IPS-18a (cell line): ENCODE results near the gene CCL15.

Experiments
- H3K27ac ChIP-seq: one replicate; pipeline ENCODE4 v1.5.1; 2013; ENCODE audit warnings: low read length
- H3K27me3 ChIP-seq: one replicate; pipeline ENCODE4 v1.6.1; 2013; ENCODE audit warnings: mild to moderate bottlenecking, low read length; ENCODE audit not compliant: control insufficient read depth, insufficient read depth
- H3K36me3 ChIP-seq: one replicate; pipeline ENCODE4 v1.6.1; 2013; ENCODE audit warnings: low read depth, low read length; ENCODE audit not compliant: control insufficient read depth
- H3K4me1 ChIP-seq: one replicate; pipeline ENCODE4 v1.6.1; 2013; ENCODE audit warnings: low read depth, low read length; ENCODE audit not compliant: control insufficient read depth
- H3K4me3 ChIP-seq: one replicate; pipeline ENCODE4 v1.5.1; 2013; ENCODE audit warnings: low read length
- H3K9ac ChIP-seq: one replicate; pipeline ENCODE4 v1.6.1; 2013; ENCODE audit warnings: mild to moderate bottlenecking, low read length, moderate library complexity
- H3K9me3 ChIP-seq: one replicate; pipeline ENCODE4 v1.6.1; 2013; ENCODE audit warnings: low read depth, low read length; ENCODE audit not compliant: control insufficient read depth

Gene CCL15, protein sequence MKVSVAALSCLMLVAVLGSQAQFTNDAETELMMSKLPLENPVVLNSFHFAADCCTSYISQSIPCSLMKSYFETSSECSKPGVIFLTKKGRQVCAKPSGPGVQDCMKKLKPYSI

DNA sequence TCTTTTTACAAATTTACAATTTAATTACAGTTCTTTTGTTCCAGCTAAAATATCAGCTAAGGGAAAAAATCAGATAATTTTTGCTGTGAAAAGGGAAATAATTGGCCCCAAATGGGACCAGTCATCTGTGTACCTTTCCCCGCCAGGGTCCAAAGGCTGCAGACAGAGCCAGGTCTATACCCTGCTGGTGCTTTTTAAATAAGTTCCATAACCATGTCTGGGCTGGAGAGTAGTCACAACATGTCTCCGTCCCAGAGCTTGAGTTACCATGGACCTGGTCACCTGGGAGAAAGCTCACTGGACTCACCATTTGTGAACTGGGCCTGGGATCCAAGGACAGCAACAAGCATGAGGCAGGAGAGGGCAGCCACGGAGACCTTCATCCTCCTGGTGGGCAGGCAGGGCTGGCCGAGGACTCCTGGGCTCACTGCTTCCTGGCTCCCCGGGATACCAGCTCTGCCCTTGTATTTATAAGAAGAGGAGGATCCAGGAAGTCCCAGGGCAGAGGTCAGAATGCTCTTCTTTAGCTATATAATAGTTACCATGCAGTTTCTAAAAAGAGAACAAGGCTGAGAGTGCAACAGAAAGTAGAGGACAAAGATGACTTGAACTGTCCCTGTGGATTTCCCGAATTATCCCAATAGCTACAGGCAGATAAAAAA, at the start of gene CCL15:
Gene CCL15, minus strand, starts transcription at position 444 of the 662 bp plus-strand sequence. Its CDS starts 61 bp downstream, at position 383.
- no peaks in the 10 kb centered on the region for H3K27me3 ChIP-seq
- H3K36me3 ChIP-seq, result no peaks in the 10 kb centered on the region
- no peak within 1 kb of the TSS for H3K27ac ChIP-seq
- no peak within 1 kb of the TSS for H3K9ac ChIP-seq
- no peak within 1 kb of the TSS for H3K4me3 ChIP-seq
- H3K4me1 ChIP-seq, result peaks cover 7% of the 10 kb centered on the region
- no peaks in the 10 kb centered on the region for H3K9me3 ChIP-seq

- Histone ChIP-seq H3K27me3 (no peaks in the 10 kb centered on the region), H3K9me3 (peaks cover 2% of the 10 kb centered on the region), H3K9ac (no peak overlapping the region), H3K4me3 (no peak overlapping the region), H3K36me3 (no peaks in the 10 kb centered on the region), H3K4me1 (no peaks in the 10 kb centered on the region), H3K27ac (no peak overlapping the region)
Observed at GRCh38 chr17:36049643-36050042, 48.3 kb upstream of the CCL15 start.

- Histone ChIP-seq H3K4me1 (no peaks in the 10 kb centered on the region), H3K9ac (no peak overlapping the region), H3K36me3 (no peaks in the 10 kb centered on the region), H3K4me3 (no peak overlapping the region), H3K27me3 (no peaks in the 10 kb centered on the region), H3K9me3 (peaks cover 2% of the 10 kb centered on the region), H3K27ac (no peak overlapping the region)
Observed at GRCh38 chr17:36048066-36048465, 46.7 kb upstream of the CCL15 start.

GRCh38 chr17:36036235-36036634, 34.9 kb upstream of the CCL15 start:
- no peak overlapping the region for H3K27ac ChIP-seq
- no peak overlapping the region for H3K9ac ChIP-seq
- H3K9me3 ChIP-seq, result no peaks in the 10 kb centered on the region
- no peak overlapping the region for H3K4me3 ChIP-seq
- no peaks in the 10 kb centered on the region for H3K27me3 ChIP-seq
- H3K36me3 ChIP-seq, result no peaks in the 10 kb centered on the region
- H3K4me1 ChIP-seq, result no peaks in the 10 kb centered on the region

GRCh38 chr17:36034127-36034526, 32.8 kb upstream of the CCL15 start:
- H3K4me3 ChIP-seq, result no peak overlapping the region
- no peaks in the 10 kb centered on the region for H3K9me3 ChIP-seq
- no peak overlapping the region for H3K9ac ChIP-seq
- no peaks in the 10 kb centered on the region for H3K4me1 ChIP-seq
- no peaks in the 10 kb centered on the region for H3K36me3 ChIP-seq
- H3K27ac ChIP-seq, result no peak overlapping the region
- no peaks in the 10 kb centered on the region for H3K27me3 ChIP-seq

DNA sequence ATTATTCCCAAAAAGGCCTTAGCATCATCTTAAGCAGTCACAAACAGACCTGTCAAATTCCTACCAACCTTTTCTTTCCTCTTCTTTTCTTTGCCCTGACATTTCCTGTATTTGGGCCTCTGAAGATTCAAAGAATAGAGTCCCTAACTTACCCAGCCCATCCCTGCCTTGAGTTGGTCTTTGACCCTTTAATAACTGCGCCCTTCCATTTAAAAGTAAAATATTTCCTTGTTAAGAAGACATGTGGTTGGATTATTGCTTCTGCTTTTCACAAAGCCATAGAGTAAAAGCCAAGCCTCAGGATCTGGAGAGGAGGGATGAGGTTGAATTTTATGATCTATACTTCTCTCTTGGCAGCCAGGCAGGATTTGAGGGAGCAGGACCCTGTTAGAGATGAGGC, 29.6 kb upstream of the CCL15 start:
- H3K9me3 ChIP-seq, result no peaks in the 10 kb centered on the region
- no peak overlapping the region for H3K27ac ChIP-seq
- no peak overlapping the region for H3K4me3 ChIP-seq
- H3K4me1 ChIP-seq, result no peaks in the 10 kb centered on the region
- H3K27me3 ChIP-seq, result no peaks in the 10 kb centered on the region
- no peaks in the 10 kb centered on the region for H3K36me3 ChIP-seq
- no peak overlapping the region for H3K9ac ChIP-seq

DNA sequence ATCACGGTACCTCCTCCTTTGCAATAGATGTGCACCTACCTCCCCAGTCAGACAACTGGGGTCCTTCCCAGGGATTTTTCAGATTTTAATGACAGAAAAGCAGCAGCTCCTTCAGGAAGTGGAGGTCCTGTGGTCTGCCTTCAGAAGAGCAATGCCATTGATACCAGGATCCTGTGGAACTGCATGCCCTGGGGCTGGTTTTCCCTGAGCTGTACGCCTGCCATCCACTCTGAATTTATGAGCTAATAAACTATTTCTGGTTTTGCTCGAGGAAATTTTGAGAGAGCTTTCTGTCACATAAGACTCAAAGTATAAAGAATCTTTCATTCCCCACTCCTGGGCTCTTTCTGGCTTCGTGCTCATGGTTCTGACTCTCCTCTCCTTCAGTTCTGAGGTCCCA, 26.4 kb upstream of the CCL15 start:
- no peaks in the 10 kb centered on the region for H3K9me3 ChIP-seq
- H3K9ac ChIP-seq, result no peak overlapping the region
- no peak overlapping the region for H3K27ac ChIP-seq
- H3K4me1 ChIP-seq, result no peaks in the 10 kb centered on the region
- H3K4me3 ChIP-seq, result no peak overlapping the region
- no peaks in the 10 kb centered on the region for H3K27me3 ChIP-seq
- no peaks in the 10 kb centered on the region for H3K36me3 ChIP-seq

- Histone ChIP-seq H3K4me1 (no peaks in the 10 kb centered on the region), H3K9me3 (no peaks in the 10 kb centered on the region), H3K36me3 (no peaks in the 10 kb centered on the region), H3K27ac (no peak overlapping the region), H3K9ac (no peak overlapping the region), H3K27me3 (no peaks in the 10 kb centered on the region), H3K4me3 (no peak overlapping the region)
Observed at GRCh38 chr17:36024106-36024869, 22.9 kb upstream of the CCL15 start.

- H3K9ac ChIP-seq, result no peak overlapping the region
- no peak overlapping the region for H3K27ac ChIP-seq
- H3K9me3 ChIP-seq, result no peaks in the 10 kb centered on the region
- no peaks in the 10 kb centered on the region for H3K27me3 ChIP-seq
- H3K36me3 ChIP-seq, result no peaks in the 10 kb centered on the region
- H3K4me1 ChIP-seq, result no peaks in the 10 kb centered on the region
- no peak overlapping the region for H3K4me3 ChIP-seq
Observed at GRCh38 chr17:36019423-36019822, 18.1 kb upstream of the CCL15 start.

GRCh38 chr17:36017799-36018198, 16.4 kb upstream of the CCL15 start, which contains the start of gene CCL23:
Gene CCL23 (minus strand): TSS chr17:36017972. CDS start chr17:36017897, 75 bp downstream.
- Histone ChIP-seq H3K4me3 (no peak within 1 kb of the TSS), H3K9me3 (no peaks in the 10 kb centered on the region), H3K9ac (no peak within 1 kb of the TSS), H3K36me3 (no peaks in the 10 kb centered on the region), H3K27ac (no peak within 1 kb of the TSS), H3K27me3 (no peaks in the 10 kb centered on the region), H3K4me1 (no peaks in the 10 kb centered on the region)

GRCh38 chr17:36016555-36016954, 15.2 kb upstream of the CCL15 start:
- no peaks in the 10 kb centered on the region for H3K36me3 ChIP-seq
- H3K4me3 ChIP-seq, result no peak overlapping the region
- no peak overlapping the region for H3K9ac ChIP-seq
- H3K27me3 ChIP-seq, result no peaks in the 10 kb centered on the region
- no peak overlapping the region for H3K27ac ChIP-seq
- H3K4me1 ChIP-seq, result no peaks in the 10 kb centered on the region
- no peaks in the 10 kb centered on the region for H3K9me3 ChIP-seq
